Measurements from ENCODE around the gene RASGRF2. TPM values are rescaled to one million over a fixed set of nuclear protein-coding genes. Genes with fewer than 3 reads are reported as not detected.

RASGRF2 gene
- total RNA-seq, 1 experiment from 2014 or later: under 0.01 TPM

GRCh38 chr5:80941496-80941895 lies 18.7 kb upstream of the RASGRF2 start:
- DNase-seq (ENCODE audit: low read depth): no peak

GRCh38 chr5:80951366-80951765 lies 8.8 kb upstream of the RASGRF2 start:
- no peak for DNase-seq (ENCODE audit: low read depth)

GRCh38 chr5:80953587-80953986 lies 6.6 kb upstream of the RASGRF2 start:
- no peak for DNase-seq (ENCODE audit: low read depth)

- DNase-seq (ENCODE audit: low read depth): no peak
Observed at GRCh38 chr5:80955082-80955590, 5.0 kb upstream of the RASGRF2 start.

GRCh38 chr5:80956272-80956671 lies 3.9 kb upstream of the RASGRF2 start:
- DNase-seq (ENCODE audit: low read depth): no peak

GRCh38 chr5:80957031-80957761 lies 3.0 kb upstream of the RASGRF2 start:
- DNase-seq (ENCODE audit: low read depth): no peak

- no peak for DNase-seq (ENCODE audit: low read depth)
Observed at GRCh38 chr5:80958616-80959015, 1.5 kb upstream of the RASGRF2 start.

- DNase-seq (ENCODE audit: low read depth): no peak
Observed at GRCh38 chr5:80959138-80959537, 1.0 kb upstream of the RASGRF2 start.

- peak; percentile 9 for DNase-seq (ENCODE audit: low read depth)
Observed at GRCh38 chr5:80960531-80961375, 590 bp downstream of the RASGRF2 start.

GRCh38 chr5:80961376-80962281 lies 1.5 kb downstream of the RASGRF2 start:
- no peak for DNase-seq (ENCODE audit: low read depth)

GRCh38 chr5:80962630-80963520 lies 2.7 kb downstream of the RASGRF2 start:
- DNase-seq (ENCODE audit: low read depth): no peak

GRCh38 chr5:80963521-80963895 lies 3.3 kb downstream of the RASGRF2 start:
- no peak for DNase-seq (ENCODE audit: low read depth)

- no peak for DNase-seq (ENCODE audit: low read depth)
Observed at GRCh38 chr5:80963966-80964481, 3.9 kb downstream of the RASGRF2 start.

GRCh38 chr5:80964491-80964890 lies 4.3 kb downstream of the RASGRF2 start:
- DNase-seq (ENCODE audit: low read depth): no peak

GRCh38 chr5:80964919-80965318 lies 4.8 kb downstream of the RASGRF2 start:
- DNase-seq (ENCODE audit: low read depth): no peak

GRCh38 chr5:80967500-80968181 lies 7.5 kb downstream of the RASGRF2 start:
- DNase-seq (ENCODE audit: low read depth): peak; percentile 79

- no peak for DNase-seq (ENCODE audit: low read depth)
Observed at GRCh38 chr5:80973027-80973426, 12.9 kb downstream of the RASGRF2 start.

GRCh38 chr5:80975065-80975464 lies 14.9 kb downstream of the RASGRF2 start:
- no peak for DNase-seq (ENCODE audit: low read depth)

GRCh38 chr5:80976985-80977384 lies 16.8 kb downstream of the RASGRF2 start:
- no peak for DNase-seq (ENCODE audit: low read depth)

- no peak for DNase-seq (ENCODE audit: low read depth)
Observed at GRCh38 chr5:80977764-80978163, 17.6 kb downstream of the RASGRF2 start.
